Loucy (cell line): ENCODE results near the gene NDUFAF3.

Experiments used
- EZH2phosphoT487 ChIP-seq: fragments of 200-600 bp; IDR thresholded peaks from 2 replicates; pipeline ENCODE4 v1.6.1; 2018; ENCODE audit warnings: antibody characterized with exemption, mild to moderate bottlenecking, moderate library complexity, borderline replicate concordance
- TF ChIP-seq, protein P1 (sequence below): fragments of 200-600 bp; sonication (generic); conservative IDR thresholded peaks from 2 replicates; pipeline ENCODE4 v1.5.1; 2014; ENCODE audit warnings: mild to moderate bottlenecking, antibody characterized with exemption, low read length

DNA sequence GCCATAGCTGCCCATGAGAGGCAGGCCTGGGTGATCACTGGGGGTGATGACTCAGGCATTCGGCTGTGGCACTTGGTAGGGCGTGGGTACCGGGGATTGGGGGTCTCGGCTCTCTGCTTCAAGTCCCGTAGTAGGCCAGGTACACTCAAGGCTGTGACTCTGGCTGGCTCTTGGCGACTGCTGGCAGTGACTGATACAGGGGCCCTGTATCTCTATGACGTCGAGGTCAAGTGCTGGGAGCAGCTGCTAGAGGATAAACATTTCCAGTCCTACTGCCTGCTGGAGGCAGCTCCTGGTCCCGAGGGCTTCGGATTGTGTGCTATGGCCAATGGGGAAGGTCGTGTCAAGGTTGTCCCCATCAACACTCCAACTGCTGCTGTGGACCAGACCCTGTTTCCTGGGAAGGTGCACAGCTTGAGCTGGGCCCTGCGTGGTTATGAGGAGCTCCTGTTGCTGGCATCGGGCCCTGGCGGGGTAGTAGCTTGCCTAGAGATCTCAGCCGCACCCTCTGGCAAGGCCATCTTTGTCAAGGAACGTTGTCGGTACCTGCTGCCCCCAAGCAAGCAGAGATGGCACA, 9.4 kb upstream of the NDUFAF3 start:
- TF ChIP-seq, protein P1, sequence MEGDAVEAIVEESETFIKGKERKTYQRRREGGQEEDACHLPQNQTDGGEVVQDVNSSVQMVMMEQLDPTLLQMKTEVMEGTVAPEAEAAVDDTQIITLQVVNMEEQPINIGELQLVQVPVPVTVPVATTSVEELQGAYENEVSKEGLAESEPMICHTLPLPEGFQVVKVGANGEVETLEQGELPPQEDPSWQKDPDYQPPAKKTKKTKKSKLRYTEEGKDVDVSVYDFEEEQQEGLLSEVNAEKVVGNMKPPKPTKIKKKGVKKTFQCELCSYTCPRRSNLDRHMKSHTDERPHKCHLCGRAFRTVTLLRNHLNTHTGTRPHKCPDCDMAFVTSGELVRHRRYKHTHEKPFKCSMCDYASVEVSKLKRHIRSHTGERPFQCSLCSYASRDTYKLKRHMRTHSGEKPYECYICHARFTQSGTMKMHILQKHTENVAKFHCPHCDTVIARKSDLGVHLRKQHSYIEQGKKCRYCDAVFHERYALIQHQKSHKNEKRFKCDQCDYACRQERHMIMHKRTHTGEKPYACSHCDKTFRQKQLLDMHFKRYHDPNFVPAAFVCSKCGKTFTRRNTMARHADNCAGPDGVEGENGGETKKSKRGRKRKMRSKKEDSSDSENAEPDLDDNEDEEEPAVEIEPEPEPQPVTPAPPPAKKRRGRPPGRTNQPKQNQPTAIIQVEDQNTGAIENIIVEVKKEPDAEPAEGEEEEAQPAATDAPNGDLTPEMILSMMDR: no peak
- TF ChIP-seq EZH2phosphoT487: no peak
